Ovary (tissue), 3 donors: Measurements from ENCODE around the gene GPHN.

Experiments used
- EP300 ChIP-seq: sonication (generic); formaldehyde crosslinking; IDR thresholded peaks from one replicate; pipeline ENCODE4 v1.6.1; 2017; ENCODE audit warnings: antibody characterized with exemption
- POLR2A ChIP-seq: fragments of 450-650 bp; IDR thresholded peaks from one replicate; pipeline ENCODE4 v1.6.1; 2017; ENCODE audit warnings: antibody characterized with exemption, mild to moderate bottlenecking, moderate library complexity
- TF ChIP-seq, protein P1 (sequence below), 3 donors: fragments of 450-650 bp in 2 of 3; fragments of 200-600 bp in 1 of 3; IDR thresholded peaks; one replicate each; pipeline versions ENCODE4 v1.5.1 to v1.8.0; 2016 to 2022; ENCODE audit warnings: antibody characterized with exemption in 3 of 3, mild to moderate bottlenecking in 1 of 3
- donor health status: DM: no; HTN: no; CAD: no.

DNA sequence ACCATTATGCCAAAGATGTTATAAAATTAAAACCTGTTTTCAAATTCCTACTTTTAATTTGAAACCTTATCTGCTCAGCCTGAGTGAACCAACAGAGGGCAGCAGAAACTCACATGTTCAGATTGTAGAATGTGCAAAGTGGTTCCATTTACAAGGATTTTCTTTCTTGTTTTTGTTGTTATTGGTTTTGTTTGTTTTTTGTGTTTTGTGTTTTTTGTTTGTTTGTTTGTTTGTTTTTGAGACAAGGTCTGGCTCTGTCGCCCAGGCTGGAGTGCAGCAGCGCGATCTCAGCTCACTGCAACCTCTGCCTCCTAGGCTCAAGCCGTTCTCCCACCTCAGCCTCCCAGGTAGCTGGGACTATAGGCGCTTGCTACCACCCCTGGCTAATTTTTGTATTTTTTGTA, 658.5 kb downstream of the GPHN start:
- TF ChIP-seq, protein P1, sequence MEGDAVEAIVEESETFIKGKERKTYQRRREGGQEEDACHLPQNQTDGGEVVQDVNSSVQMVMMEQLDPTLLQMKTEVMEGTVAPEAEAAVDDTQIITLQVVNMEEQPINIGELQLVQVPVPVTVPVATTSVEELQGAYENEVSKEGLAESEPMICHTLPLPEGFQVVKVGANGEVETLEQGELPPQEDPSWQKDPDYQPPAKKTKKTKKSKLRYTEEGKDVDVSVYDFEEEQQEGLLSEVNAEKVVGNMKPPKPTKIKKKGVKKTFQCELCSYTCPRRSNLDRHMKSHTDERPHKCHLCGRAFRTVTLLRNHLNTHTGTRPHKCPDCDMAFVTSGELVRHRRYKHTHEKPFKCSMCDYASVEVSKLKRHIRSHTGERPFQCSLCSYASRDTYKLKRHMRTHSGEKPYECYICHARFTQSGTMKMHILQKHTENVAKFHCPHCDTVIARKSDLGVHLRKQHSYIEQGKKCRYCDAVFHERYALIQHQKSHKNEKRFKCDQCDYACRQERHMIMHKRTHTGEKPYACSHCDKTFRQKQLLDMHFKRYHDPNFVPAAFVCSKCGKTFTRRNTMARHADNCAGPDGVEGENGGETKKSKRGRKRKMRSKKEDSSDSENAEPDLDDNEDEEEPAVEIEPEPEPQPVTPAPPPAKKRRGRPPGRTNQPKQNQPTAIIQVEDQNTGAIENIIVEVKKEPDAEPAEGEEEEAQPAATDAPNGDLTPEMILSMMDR (IDR thresholded peaks at IDR 0.05) = peak; percentile 36 to 48 (median 48)
- TF ChIP-seq POLR2A (no peak), EP300 (no peak)
